GM21737 (cell line): ENCODE data around the gene PCBD1.
"Not testable (repeated sequence)": the region's sequence is repeated elsewhere in the genome, so short reads cannot be mapped to it uniquely, and the experiment has no call there.

ENCODE experiments used
- ATAC-seq: cut with Tn5 transposase; IDR thresholded peaks from one replicate; pipeline ENCODE4 v1.9.1; 2021; ENCODE audit warnings: mild to moderate bottlenecking, moderate library complexity; ENCODE audit not compliant: unreplicated experiment

The PCBD1 gene

GRCh38 chr10:70874061-70874460 lies 14.3 kb downstream of the PCBD1 start:
- ATAC-seq = no peak

- no peak for ATAC-seq
Observed at GRCh38 chr10:70872291-70872690, 16.1 kb downstream of the PCBD1 start.

GRCh38 chr10:70866424-70866823 lies 21.9 kb downstream of the PCBD1 start:
- ATAC-seq = no peak

- no peak for ATAC-seq
Observed at GRCh38 chr10:70864935-70865334, 23.4 kb downstream of the PCBD1 start.

GRCh38 chr10:70863470-70864160 lies 24.8 kb downstream of the PCBD1 start:
- ATAC-seq = no peak

GRCh38 chr10:70861495-70862197 lies 26.7 kb downstream of the PCBD1 start:
- not testable (repeated sequence) for ATAC-seq

GRCh38 chr10:70858759-70859158 lies 29.6 kb downstream of the PCBD1 start:
- no peak for ATAC-seq

- no peak for ATAC-seq
Observed at GRCh38 chr10:70856454-70856853, 31.9 kb downstream of the PCBD1 start.

GRCh38 chr10:70853457-70853856 lies 34.9 kb downstream of the PCBD1 start:
- ATAC-seq = no peak

- ATAC-seq = no peak
Observed at GRCh38 chr10:70853038-70853437, 35.3 kb downstream of the PCBD1 start.

- ATAC-seq = no peak
Observed at GRCh38 chr10:70851597-70852475, 36.5 kb downstream of the PCBD1 start.

GRCh38 chr10:70850097-70850496 lies 38.3 kb downstream of the PCBD1 start:
- ATAC-seq = no peak

GRCh38 chr10:70849582-70850016 lies 38.8 kb downstream of the PCBD1 start:
- no peak for ATAC-seq

GRCh38 chr10:70847659-70848360 lies 40.6 kb downstream of the PCBD1 start:
- no peak for ATAC-seq

GRCh38 chr10:70846795-70847194 lies 41.6 kb downstream of the PCBD1 start:
- no peak for ATAC-seq

- ATAC-seq = no peak
Observed at GRCh38 chr10:70845816-70846215, 42.5 kb downstream of the PCBD1 start.

GRCh38 chr10:70845256-70845655 lies 43.1 kb downstream of the PCBD1 start:
- no peak for ATAC-seq

- ATAC-seq = no peak
Observed at GRCh38 chr10:70843776-70844489, 44.4 kb downstream of the PCBD1 start.

GRCh38 chr10:70843333-70843732 lies 45.0 kb downstream of the PCBD1 start:
- ATAC-seq = no peak

GRCh38 chr10:70840836-70841235 lies 47.5 kb downstream of the PCBD1 start:
- ATAC-seq = no peak
